Testis (tissue), 3 donors: Measurements from ENCODE around the gene MAP3K14. TPM values are rescaled to one million over a fixed set of nuclear protein-coding genes. Genes with fewer than 3 reads are reported as not detected.

Experiments
- DNase-seq: peaks from one replicate; pipeline ENCODE4 v3.0.0-alpha.2; 2019
- H3K27ac ChIP-seq, 2 donors: fragments of 200-600 bp; sonication (generic); one replicate each; pipeline ENCODE4 v1.5.1; 2019
- H3K27me3 ChIP-seq: fragments of 200-600 bp; sonication (generic); one replicate; pipeline ENCODE4 v1.5.1; 2019
- H3K36me3 ChIP-seq: fragments of 200-600 bp; sonication (generic); one replicate; pipeline ENCODE4 v1.5.1; 2017; ENCODE audit warnings: low read depth; ENCODE audit errors: missing control alignments
- H3K4me1 ChIP-seq: fragments of 200-600 bp; sonication (generic); one replicate; pipeline ENCODE4 v1.5.1; 2019
- H3K4me3 ChIP-seq, 2 donors: fragments of 200-600 bp; sonication (generic); one replicate each; pipeline ENCODE4 v1.5.1; 2017 to 2019
- H3K9me3 ChIP-seq: fragments of 200-600 bp; sonication (generic); one replicate; pipeline ENCODE4 v1.5.1; 2017
- CTCF ChIP-seq, 3 experiments: fragments of 450-650 bp in 2 of 3; fragments of 200-600 bp in 1 of 3; sonication (generic) in 1 of 3; IDR thresholded peaks; one replicate each; pipeline ENCODE4 v1.5.1; 2016 to 2019; ENCODE audit warnings: antibody characterized with exemption in 3 of 3, mild to moderate bottlenecking in 2 of 3, moderate library complexity in 1 of 3
- POLR2A ChIP-seq: fragments of 450-650 bp; IDR thresholded peaks from one replicate; pipeline ENCODE4 v1.6.1; 2017; ENCODE audit warnings: antibody characterized with exemption, mild to moderate bottlenecking, moderate library complexity
- WGBS, 2 donors: methylation state at CpG; one replicate each; pipeline ENCODE4 v1.1.5; 2018; 5-methylcytosine and 5-hydroxymethylcytosine counted together
- intact Hi-C: fragments of 100-400 bp; cut with DNase I; formaldehyde crosslinking; loops from one replicate; pipeline ENCODE4 v1.15.1; 2023; ENCODE audit warnings: low total_unique reads
- polyA plus RNA-seq: library from polyadenylated mRNA; stranded (reverse); fragments of 350-450 nt; fragmentation: Illumina TruSeq; extraction: RNeasy Lipid Tissue Mini Kit (QIAGEN cat#74804); gene quantifications from one replicate; pipeline ENCODE4 v1.2.3, GENCODE V29; 2014; ENCODE audit warnings: low read depth, low replicate concordance; ENCODE audit not compliant: insufficient read depth
- total RNA-seq, 2 donors: library from RNA; depleted of rRNA; stranded (reverse); fragments of >200 nt; gene quantifications; one replicate each; pipeline ENCODE4 v1.2.3, GENCODE V29; 2016

Gene MAP3K14
- total and polyA plus RNA-seq, 3 donors from 2014 or later, result 12.4 to 24.9 (median 14.6) TPM

- no peaks in the 10 kb centered on the region for H3K27me3 ChIP-seq
- no peak overlapping the region for H3K27ac ChIP-seq
- TF ChIP-seq CTCF (IDR thresholded peaks at IDR 0.05), result no peak
- TF ChIP-seq POLR2A, result no peak
- H3K4me3 ChIP-seq, result peak overlapping the region; percentile 60 to 72
- H3K36me3 ChIP-seq, result no peaks in the 10 kb centered on the region
- peaks cover 12% of the 10 kb centered on the region for H3K4me1 ChIP-seq
- no peak for DNase-seq
- H3K9me3 ChIP-seq, result no peaks in the 10 kb centered on the region
- intact Hi-C loops, result no loop called here
- WGBS, 2 donors, result 42 to 48% methylated on average over 15 to 18 of the region's 18 CpGs
Measured at GRCh38 chr17:45262516-45263476, 54.0 kb downstream of the MAP3K14 start.

GRCh38 chr17:45261577-45262515, 55.0 kb downstream of the MAP3K14 start, which contains the start of gene SPATA32:
SPATA32 (minus strand) TSS chr17:45262094; CDS start chr17:45262016, 78 bp downstream.
- DNase-seq, result peak; percentile 75
- Histone ChIP-seq H3K4me3 (peak within 1 kb of the TSS; percentile 60 to 72), H3K9me3 (no peaks in the 10 kb centered on the region), H3K36me3 (no peaks in the 10 kb centered on the region), H3K27ac (peak within 1 kb of the TSS; percentile 16 to 66), H3K27me3 (no peaks in the 10 kb centered on the region), H3K4me1 (peaks cover 12% of the 10 kb centered on the region)
- TF ChIP-seq CTCF (IDR thresholded peaks at IDR 0.05) (no peak), POLR2A (no peak)
- intact Hi-C loops, result no loop called here
- 1 to 14% methylated on average over 2 to 52 of the region's 68 CpGs for WGBS, 2 donors

GRCh38 chr17:45260204-45260783, 56.5 kb downstream of the MAP3K14 start:
- no peaks in the 10 kb centered on the region for H3K27me3 ChIP-seq
- no peaks in the 10 kb centered on the region for H3K9me3 ChIP-seq
- no peak overlapping the region for H3K4me3 ChIP-seq
- H3K27ac ChIP-seq, result no peak overlapping the region
- DNase-seq, result no peak
- WGBS, 2 donors, result 90% methylated on average over 7 of the region's 7 CpGs
- no peak for TF ChIP-seq CTCF (IDR thresholded peaks at IDR 0.05)
- no peak for TF ChIP-seq POLR2A
- intact Hi-C loops, result no loop called here
- H3K36me3 ChIP-seq, result no peaks in the 10 kb centered on the region
- peaks cover 12% of the 10 kb centered on the region for H3K4me1 ChIP-seq

GRCh38 chr17:45258981-45259380, 57.8 kb downstream of the MAP3K14 start:
- H3K4me3 ChIP-seq, result no peak overlapping the region
- TF ChIP-seq CTCF (IDR thresholded peaks at IDR 0.05), result no peak
- intact Hi-C loops, result no loop called here
- H3K27ac ChIP-seq, result no peak overlapping the region
- 52 to 71% methylated on average over 5 of the region's 5 CpGs for WGBS, 2 donors
- no peak for DNase-seq
- no peaks in the 10 kb centered on the region for H3K27me3 ChIP-seq
- H3K9me3 ChIP-seq, result no peaks in the 10 kb centered on the region
- no peaks in the 10 kb centered on the region for H3K36me3 ChIP-seq
- peaks cover 12% of the 10 kb centered on the region for H3K4me1 ChIP-seq
